Stimulated activated naive CD8-positive, alpha-beta T cell treated with anti-CD3 and anti-CD28 coated beads, Interleukin-15, Interleukin-2, amounts not matched to agents 100 U/mL and 50 U/mL, for 24 hours (primary cell): ENCODE results near the gene HNRNPU.
A peak's percentile ranks its signal among the peaks of the same experiment; 100 is the strongest.
"Not testable (repeated sequence)": the region's sequence is repeated elsewhere in the genome, so short reads cannot be mapped to it uniquely, and the experiment has no call there.

Experiments
- ATAC-seq: fragments of 150-1000 bp; cut with Tn5 transposase; one replicate; pipeline ENCODE4 v1.10.0; 2021
- DNase-seq: peaks from one replicate; pipeline ENCODE4 v3.0.0; 2021

The HNRNPU gene

GRCh38 chr1:244840219-244840794 lies 24.0 kb downstream of the HNRNPU start:
- ATAC-seq (no peak), DNase-seq (no peak)

GRCh38 chr1:244839656-244840055 lies 24.7 kb downstream of the HNRNPU start:
- DNase-seq (no peak), ATAC-seq (no peak)

- DNase-seq (no peak), ATAC-seq (no peak)
These were observed 26.6 kb downstream of the HNRNPU start for GRCh38 chr1:244837597-244838258.

- ATAC-seq, result no peak
- DNase-seq, result no peak
These were observed 27.8 kb downstream of the HNRNPU start for GRCh38 chr1:244836584-244836983.

- no peak for ATAC-seq
- DNase-seq, result no peak
These were observed 28.2 kb downstream of the HNRNPU start for GRCh38 chr1:244836135-244836521.

GRCh38 chr1:244835276-244836134 lies 28.8 kb downstream of the HNRNPU start, which contains the start of gene COX20:
TSS of gene COX20 (plus strand) at chr1:244835658. CDS start at chr1:244835715, 57 bp downstream.
- ATAC-seq (peak; percentile 60), DNase-seq (peak; percentile 88)

GRCh38 chr1:244834543-244835275 lies 29.6 kb downstream of the HNRNPU start:
- ATAC-seq, result peak; percentile 85
- DNase-seq, result peak; percentile 91

GRCh38 chr1:244833734-244834542 lies 30.4 kb downstream of the HNRNPU start:
- DNase-seq (peak; percentile 56), ATAC-seq (peak; percentile 3)

GRCh38 chr1:244833260-244833659 lies 31.1 kb downstream of the HNRNPU start:
- ATAC-seq, DNase-seq: not testable (repeated sequence)

- ATAC-seq (no peak), DNase-seq (no peak)
These were observed 33.7 kb downstream of the HNRNPU start for GRCh38 chr1:244830639-244831038.

GRCh38 chr1:244826712-244827111 lies 37.6 kb downstream of the HNRNPU start:
- ATAC-seq, result no peak
- DNase-seq, result no peak

- ATAC-seq (no peak), DNase-seq (no peak)
These were observed 41.5 kb downstream of the HNRNPU start for GRCh38 chr1:244822878-244823277.

- ATAC-seq (no peak), DNase-seq (no peak)
These were observed 43.2 kb downstream of the HNRNPU start for GRCh38 chr1:244821134-244821533.

- DNase-seq, result no peak
- no peak for ATAC-seq
These were observed 44.2 kb downstream of the HNRNPU start for GRCh38 chr1:244820131-244820530.

- DNase-seq (no peak), ATAC-seq (no peak)
These were observed 46.9 kb downstream of the HNRNPU start for GRCh38 chr1:244817415-244817894.

- DNase-seq (no peak), ATAC-seq (no peak)
These were observed 48.7 kb downstream of the HNRNPU start for GRCh38 chr1:244815600-244816099.

GRCh38 chr1:244813327-244813726 lies 51.0 kb downstream of the HNRNPU start:
- DNase-seq (no peak), ATAC-seq (no peak)

- ATAC-seq, result no peak
- no peak for DNase-seq
These were observed 54.1 kb downstream of the HNRNPU start for GRCh38 chr1:244810221-244810620.

GRCh38 chr1:244807138-244807537 lies 57.2 kb downstream of the HNRNPU start:
- DNase-seq (no peak), ATAC-seq (no peak)

- no peak for DNase-seq
These were observed 59.5 kb downstream of the HNRNPU start for GRCh38 chr1:244804841-244805240.

More at GRCh38 chr1:244804841-244805240, 59.5 kb downstream of the HNRNPU start:
- no peak for ATAC-seq
